Prostate gland (tissue), 2 donors: ENCODE measurements around the gene FTL. TPM values are rescaled to one million over a fixed set of nuclear protein-coding genes. Genes with fewer than 3 reads are reported as not detected.

ENCODE experiments used
- DNase-seq: peaks from one replicate; pipeline ENCODE4 v3.0.0-alpha.2; 2019; ENCODE audit warnings: low spot score
- H3K27ac ChIP-seq, 2 donors: fragments of 200-600 bp; sonication (generic); 2 replicates each; pipeline ENCODE4 v1.5.1; 2017 to 2019
- H3K27me3 ChIP-seq: fragments of 200-600 bp; sonication (generic); replicated peaks from 2 replicates; pipeline ENCODE4 v1.5.1; 2019; ENCODE audit not compliant: insufficient read depth
- H3K36me3 ChIP-seq, 2 donors: fragments of 200-600 bp; sonication (generic); 1 replicate in 1 of 2; 2 replicates in 1 of 2; pipeline versions ENCODE4 v1.5.1 to v1.8.1; 2017 to 2019
- H3K4me1 ChIP-seq: fragments of 200-600 bp; sonication (generic); replicated peaks from 2 replicates; pipeline ENCODE4 v1.5.1; 2019
- H3K4me3 ChIP-seq, 2 donors: fragments of 200-600 bp; sonication (generic); 2 replicates each; pipeline ENCODE4 v1.5.1; 2017 to 2019
- H3K9me3 ChIP-seq: fragments of 200-600 bp; sonication (generic); 2 replicates; pipeline ENCODE4 v1.5.1; 2017
- POLR2A ChIP-seq: fragments of 450-650 bp; IDR thresholded peaks from one replicate; pipeline ENCODE4 v1.6.1; 2016; ENCODE audit warnings: antibody characterized with exemption, mild to moderate bottlenecking
- POLR2AphosphoS5 ChIP-seq: sonication (generic); formaldehyde crosslinking; IDR thresholded peaks from one replicate; pipeline ENCODE4 v1.6.1; 2017; ENCODE audit warnings: antibody characterized with exemption
- WGBS: methylation state at CpG from one replicate; pipeline ENCODE4 v1.1.5; 2018; 5-methylcytosine and 5-hydroxymethylcytosine counted together
- intact Hi-C: fragments of 100-400 bp; cut with DNase I; formaldehyde crosslinking; loops from one replicate; pipeline ENCODE4 v1.14.2; 2022
- total RNA-seq, 2 donors: library from RNA; depleted of rRNA; stranded (reverse); fragments of >200 nt; gene quantifications; one replicate each; pipeline ENCODE4 v1.1.0, GENCODE V29; 2016
- TF ChIP-seq, protein P1 (sequence below), 4 experiments: fragments of 200-600 bp in 2 of 4; fragments of 450-650 bp in 2 of 4; sonication (generic) in 2 of 4; IDR thresholded peaks; 1 replicate in 3 of 4; 2 replicates in 1 of 4; pipeline ENCODE4 v1.5.1; 2016 to 2019; ENCODE audit warnings: antibody characterized with exemption in 4 of 4, mild to moderate bottlenecking in 2 of 4, moderate library complexity in 2 of 4

FTL gene
- total RNA-seq, 2 donors from 2014 or later, result 1,764 to 2,124 TPM

DNA sequence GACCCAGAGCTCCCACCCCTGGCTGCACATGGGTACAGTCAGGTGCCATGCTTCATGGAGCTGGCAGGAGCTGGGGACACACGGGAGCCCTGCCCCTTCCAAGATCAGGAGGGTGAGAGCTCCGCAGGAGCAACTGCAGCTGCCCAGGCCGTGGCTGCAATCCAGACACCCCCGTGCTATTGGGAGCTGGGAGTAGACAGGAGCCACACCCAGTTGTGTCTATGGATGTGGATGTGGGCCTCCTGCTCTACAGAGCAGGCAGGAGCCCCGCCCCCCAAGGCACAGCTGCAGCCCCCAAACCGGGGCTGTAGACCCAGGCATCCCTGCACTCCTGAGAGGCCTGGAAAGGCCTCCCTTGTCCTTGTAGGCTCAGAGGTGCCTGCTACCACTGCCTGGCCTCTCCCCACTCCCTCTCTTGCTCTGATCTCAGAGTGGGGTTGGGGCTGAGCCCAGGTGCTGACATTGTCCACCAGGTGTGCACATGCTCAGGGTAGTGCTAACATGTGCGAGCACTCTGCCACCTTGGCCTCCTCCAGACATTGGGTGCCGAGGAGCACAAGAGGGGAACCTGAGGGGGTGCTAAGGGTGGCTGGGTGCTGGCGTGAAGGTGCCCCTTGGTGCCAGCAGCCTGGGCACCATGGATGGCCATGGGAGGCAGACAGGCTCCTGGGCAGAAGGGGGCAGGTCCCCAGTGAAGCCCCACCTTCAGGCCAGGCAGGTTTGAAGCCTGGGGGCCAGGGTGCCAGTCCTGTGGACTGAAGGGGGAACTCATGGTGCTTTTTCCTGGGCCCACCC lies 18.4 kb upstream of the FTL start:
- Histone ChIP-seq H3K27me3 (no peaks in the 10 kb centered on the region), H3K4me1 (no peaks in the 10 kb centered on the region), H3K27ac (no peak overlapping the region), H3K4me3 (no peak overlapping the region), H3K36me3 (no peaks in the 10 kb centered on the region), H3K9me3 (no peaks in the 10 kb centered on the region)
- intact Hi-C loops, result no loop called here
- TF ChIP-seq POLR2AphosphoS5 (no peak), POLR2A (no peak)
- TF ChIP-seq, protein P1, sequence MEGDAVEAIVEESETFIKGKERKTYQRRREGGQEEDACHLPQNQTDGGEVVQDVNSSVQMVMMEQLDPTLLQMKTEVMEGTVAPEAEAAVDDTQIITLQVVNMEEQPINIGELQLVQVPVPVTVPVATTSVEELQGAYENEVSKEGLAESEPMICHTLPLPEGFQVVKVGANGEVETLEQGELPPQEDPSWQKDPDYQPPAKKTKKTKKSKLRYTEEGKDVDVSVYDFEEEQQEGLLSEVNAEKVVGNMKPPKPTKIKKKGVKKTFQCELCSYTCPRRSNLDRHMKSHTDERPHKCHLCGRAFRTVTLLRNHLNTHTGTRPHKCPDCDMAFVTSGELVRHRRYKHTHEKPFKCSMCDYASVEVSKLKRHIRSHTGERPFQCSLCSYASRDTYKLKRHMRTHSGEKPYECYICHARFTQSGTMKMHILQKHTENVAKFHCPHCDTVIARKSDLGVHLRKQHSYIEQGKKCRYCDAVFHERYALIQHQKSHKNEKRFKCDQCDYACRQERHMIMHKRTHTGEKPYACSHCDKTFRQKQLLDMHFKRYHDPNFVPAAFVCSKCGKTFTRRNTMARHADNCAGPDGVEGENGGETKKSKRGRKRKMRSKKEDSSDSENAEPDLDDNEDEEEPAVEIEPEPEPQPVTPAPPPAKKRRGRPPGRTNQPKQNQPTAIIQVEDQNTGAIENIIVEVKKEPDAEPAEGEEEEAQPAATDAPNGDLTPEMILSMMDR (IDR thresholded peaks at IDR 0.05), result no peak
- WGBS, result 79% methylated on average over 9 of the region's 9 CpGs
- DNase-seq, result no peak

DNA sequence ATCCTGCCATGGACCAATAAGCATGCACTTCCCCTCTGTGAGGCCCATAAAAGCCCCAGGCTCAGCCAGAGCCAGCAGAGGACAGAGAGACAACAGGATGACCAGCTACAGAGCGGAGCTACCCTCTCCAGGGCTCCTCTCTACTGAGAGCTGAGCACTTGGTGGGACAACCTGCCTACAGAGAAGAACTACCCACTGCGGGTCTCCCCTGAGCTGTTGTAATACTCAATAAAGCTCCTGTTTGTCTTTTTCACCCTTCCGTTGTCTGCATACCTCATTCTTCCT lies 17.9 kb upstream of the FTL start:
- Histone ChIP-seq H3K27ac (no peak overlapping the region), H3K27me3 (no peaks in the 10 kb centered on the region), H3K4me1 (no peaks in the 10 kb centered on the region), H3K9me3 (no peaks in the 10 kb centered on the region), H3K4me3 (no peak overlapping the region), H3K36me3 (no peaks in the 10 kb centered on the region)
- intact Hi-C loops, result no loop called here
- DNase-seq, result no peak
- WGBS, result 100% methylated on average over 3 of the region's 3 CpGs
- TF ChIP-seq POLR2A (no peak), POLR2AphosphoS5 (no peak)
- TF ChIP-seq, protein P1 (IDR thresholded peaks at IDR 0.05), result no peak

DNA sequence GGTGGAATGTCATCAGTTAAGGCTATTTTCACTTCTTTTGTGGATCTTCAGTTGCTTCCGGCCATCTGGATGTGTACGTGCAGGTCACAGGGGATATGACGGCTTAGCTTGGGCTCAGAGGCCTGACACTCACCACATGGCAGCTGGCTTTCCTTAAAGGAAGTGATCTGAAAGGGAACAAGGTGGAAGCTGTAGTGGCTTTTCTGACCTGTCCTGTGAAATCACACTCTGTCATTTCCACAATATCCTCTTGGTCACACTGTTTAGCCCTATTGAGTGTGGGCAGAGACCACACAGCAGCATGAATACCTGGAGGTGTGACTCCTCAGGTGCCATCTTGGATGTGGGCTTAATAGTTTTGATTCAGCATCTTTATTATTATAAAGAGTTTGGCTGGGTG lies 14.9 kb upstream of the FTL start:
- intact Hi-C loops, result no loop called here
- Histone ChIP-seq H3K27ac (no peak overlapping the region), H3K9me3 (no peaks in the 10 kb centered on the region), H3K27me3 (no peaks in the 10 kb centered on the region), H3K36me3 (no peaks in the 10 kb centered on the region), H3K4me3 (no peak overlapping the region), H3K4me1 (no peaks in the 10 kb centered on the region)
- TF ChIP-seq POLR2A (no peak), POLR2AphosphoS5 (no peak)
- TF ChIP-seq, protein P1 (IDR thresholded peaks at IDR 0.05), result no peak
- WGBS, result 69% methylated on average over 3 of the region's 3 CpGs
- DNase-seq, result no peak

DNA sequence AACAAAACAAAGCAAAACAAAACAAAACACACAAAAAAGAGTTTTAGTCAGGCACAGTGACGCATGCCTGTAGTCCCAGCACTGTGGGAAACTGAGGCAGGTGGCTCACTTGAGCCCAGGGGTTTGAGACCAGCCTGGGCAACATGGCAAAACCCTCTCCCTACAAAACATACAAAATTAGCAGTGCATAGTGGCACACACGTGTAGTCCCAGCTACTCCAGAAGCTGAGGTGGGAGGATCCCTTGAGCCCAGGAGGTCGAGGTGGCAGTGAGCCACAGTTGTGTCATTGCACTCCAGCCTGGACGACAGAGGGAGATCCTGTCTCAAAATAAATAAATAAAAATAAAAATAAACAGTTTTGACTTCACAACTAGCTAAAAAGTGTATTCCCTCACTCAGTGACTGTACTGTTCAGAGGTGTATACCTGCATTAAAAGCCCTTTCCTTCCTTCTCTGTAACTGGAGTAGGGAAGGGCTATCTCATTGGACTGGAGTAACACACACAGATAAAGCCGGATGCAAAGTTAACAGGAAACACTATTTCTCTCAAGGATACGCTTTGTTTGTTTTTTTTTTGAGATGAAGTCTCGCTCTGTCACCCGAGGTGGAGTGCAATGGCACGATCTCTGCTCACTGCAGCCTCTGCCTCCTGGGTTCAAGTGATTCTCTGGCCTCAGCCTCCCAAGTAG lies 14.1 kb upstream of the FTL start:
- Histone ChIP-seq H3K4me1 (no peaks in the 10 kb centered on the region), H3K36me3 (no peaks in the 10 kb centered on the region), H3K27me3 (no peaks in the 10 kb centered on the region), H3K27ac (peak overlapping the region; percentile 8 to 41), H3K4me3 (no peak overlapping the region), H3K9me3 (no peaks in the 10 kb centered on the region)
- intact Hi-C loops, result no loop called here
- DNase-seq, result no peak
- TF ChIP-seq POLR2AphosphoS5 (no peak), POLR2A (no peak)
- TF ChIP-seq, protein P1 (IDR thresholded peaks at IDR 0.05), result no peak
- WGBS, result 42% methylated on average over 9 of the region's 9 CpGs

DNA sequence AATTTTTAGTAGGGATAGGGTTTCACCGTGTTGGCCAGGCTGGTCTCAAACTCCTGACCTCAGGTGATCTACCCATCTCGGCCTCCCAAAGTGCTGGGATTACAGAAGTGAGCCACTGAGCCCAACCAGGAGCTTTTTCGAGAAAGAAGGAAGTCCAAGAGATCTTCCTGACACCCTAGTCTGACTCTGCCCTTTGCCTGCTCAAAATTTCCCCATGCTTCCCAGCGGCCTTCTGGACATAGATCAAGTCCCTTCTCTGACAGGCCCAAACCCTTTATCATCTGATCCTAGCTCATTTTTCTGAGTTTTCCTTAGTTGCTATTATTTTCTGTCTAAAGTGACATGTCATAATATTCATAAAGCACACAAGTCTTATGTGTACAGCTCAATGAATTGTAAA lies 12.0 kb upstream of the FTL start:
- H3K27ac ChIP-seq, result no peak overlapping the region
- H3K9me3 ChIP-seq, result no peaks in the 10 kb centered on the region
- DNase-seq, result no peak
- WGBS, result 86% methylated on average over 4 of the region's 4 CpGs
- no peaks in the 10 kb centered on the region for H3K27me3 ChIP-seq
- no peaks in the 10 kb centered on the region for H3K4me1 ChIP-seq
- intact Hi-C loops, result no loop called here
- TF ChIP-seq, protein P1 (IDR thresholded peaks at IDR 0.05), result no peak
- no peak for TF ChIP-seq POLR2AphosphoS5
- no peak for TF ChIP-seq POLR2A
- no peak overlapping the region for H3K4me3 ChIP-seq
- no peaks in the 10 kb centered on the region for H3K36me3 ChIP-seq
